Endothelial cell of umbilical vein (primary cell): ENCODE measurements around the gene NRP2.

Experiments
- EZH2 ChIP-seq: IDR thresholded peaks from 2 replicates; pipeline ENCODE4 v1.6.1; 2012; ENCODE audit warnings: borderline replicate concordance, low read depth, mild to moderate bottlenecking, moderate library complexity, low read length, inconsistent platforms; ENCODE audit not compliant: severe bottlenecking
- GATA2 ChIP-seq: IDR thresholded peaks from 2 replicates; pipeline ENCODE4 v1.7.0; 2011; ENCODE audit warnings: low read depth, mild to moderate bottlenecking, moderate library complexity, mixed read lengths, low read length; ENCODE audit not compliant: insufficient read length, insufficient read depth
- TF ChIP-seq, protein P1 (sequence below), 2 donors: IDR thresholded peaks; 1 replicate in 1 of 2; 2 replicates in 1 of 2; pipeline ENCODE4 v1.5.1; 2011; ENCODE audit warnings: low read length in 2 of 2, mild to moderate bottlenecking in 2 of 2, moderate library complexity in 2 of 2, control low read depth in 1 of 2, inconsistent platforms in 1 of 2, low read depth in 1 of 2; ENCODE audit not compliant: insufficient read depth in 1 of 2; ENCODE audit errors: extremely low read depth in 1 of 2

DNA sequence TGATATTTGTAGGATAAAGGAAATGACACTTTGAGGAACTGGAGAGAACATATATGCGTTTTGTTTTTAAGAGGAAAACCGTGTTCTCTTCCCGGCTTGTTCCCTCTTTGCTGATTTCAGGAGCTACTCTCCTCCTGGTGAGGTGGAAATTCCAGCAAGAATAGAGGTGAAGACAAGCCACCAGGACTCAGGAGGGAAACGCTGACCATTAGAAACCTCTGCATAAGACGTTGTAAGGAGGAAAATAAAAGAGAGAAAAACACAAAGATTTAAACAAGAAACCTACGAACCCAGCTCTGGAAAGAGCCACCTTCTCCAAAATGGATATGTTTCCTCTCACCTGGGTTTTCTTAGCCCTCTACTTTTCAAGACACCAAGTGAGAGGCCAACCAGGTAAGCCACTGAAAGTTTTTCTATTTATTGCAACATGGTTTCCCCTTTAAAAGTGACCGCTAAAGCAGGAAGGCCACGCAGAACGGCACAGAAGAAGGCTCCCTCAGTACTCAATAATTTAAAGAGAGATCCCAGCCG, 735 bp downstream of the NRP2 start:
- TF ChIP-seq EZH2 (no peak), GATA2 (no peak)
- TF ChIP-seq, protein P1, sequence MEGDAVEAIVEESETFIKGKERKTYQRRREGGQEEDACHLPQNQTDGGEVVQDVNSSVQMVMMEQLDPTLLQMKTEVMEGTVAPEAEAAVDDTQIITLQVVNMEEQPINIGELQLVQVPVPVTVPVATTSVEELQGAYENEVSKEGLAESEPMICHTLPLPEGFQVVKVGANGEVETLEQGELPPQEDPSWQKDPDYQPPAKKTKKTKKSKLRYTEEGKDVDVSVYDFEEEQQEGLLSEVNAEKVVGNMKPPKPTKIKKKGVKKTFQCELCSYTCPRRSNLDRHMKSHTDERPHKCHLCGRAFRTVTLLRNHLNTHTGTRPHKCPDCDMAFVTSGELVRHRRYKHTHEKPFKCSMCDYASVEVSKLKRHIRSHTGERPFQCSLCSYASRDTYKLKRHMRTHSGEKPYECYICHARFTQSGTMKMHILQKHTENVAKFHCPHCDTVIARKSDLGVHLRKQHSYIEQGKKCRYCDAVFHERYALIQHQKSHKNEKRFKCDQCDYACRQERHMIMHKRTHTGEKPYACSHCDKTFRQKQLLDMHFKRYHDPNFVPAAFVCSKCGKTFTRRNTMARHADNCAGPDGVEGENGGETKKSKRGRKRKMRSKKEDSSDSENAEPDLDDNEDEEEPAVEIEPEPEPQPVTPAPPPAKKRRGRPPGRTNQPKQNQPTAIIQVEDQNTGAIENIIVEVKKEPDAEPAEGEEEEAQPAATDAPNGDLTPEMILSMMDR (IDR thresholded peaks at IDR 0.05; ENCODE audit: extremely low read depth in 1 of 2, insufficient read depth in 1 of 2, low read depth in 1 of 2, low read length in 2 of 2): no peak
